ENCODE data around the gene DENND1A. TPM values are rescaled to one million over a fixed set of nuclear protein-coding genes. Genes with fewer than 3 reads are reported as not detected.

Gene DENND1A
- total and polyA plus RNA-seq, 2 experiments from 2014 or later: 13.1 to 28.7 TPM

- TF ChIP-seq CTCF (conservative IDR thresholded peaks at IDR 0.05; ENCODE audit: low read depth in 2 of 2) (no peak), POLR2AphosphoS5 (IDR thresholded peaks at IDR 0.05; ENCODE audit: low read depth) (no peak)
These were observed 476.1 kb downstream of the DENND1A start (continued) for GRCh38 chr9:123453831-123454321.

- H3K27me3 ChIP-seq (ENCODE audit: insufficient read depth): no peaks in the 10 kb centered on the region
- Mint-ChIP-seq H3K36me3 (ENCODE audit: low read depth) (no peaks in the 10 kb centered on the region; the same call in 2 of the 3 replicates), H3K27ac (no peak overlapping the region), H3K4me1 (peaks cover 10% of the 10 kb centered on the region), H3K4me3 (no peak overlapping the region), H3K9me3 (no peaks in the 10 kb centered on the region), H3K27me3 (ENCODE audit: insufficient read depth, low read depth, poor library complexity) (no peaks in the 10 kb centered on the region)
- H3K27ac ChIP-seq (ENCODE audit: low read depth): no peak overlapping the region
- peaks cover 3% of the 10 kb centered on the region; the same call in 1 of the 2 replicates for H4K20me1 ChIP-seq (replicated peaks; ENCODE audit: insufficient read depth)
- no peaks in the 10 kb centered on the region for H3K36me3 ChIP-seq (ENCODE audit: insufficient read depth)
- DNase-seq (ENCODE audit: low spot score) (no peak), ATAC-seq (no peak)
- H3K4me3 ChIP-seq: no peak overlapping the region
- H3K4me2 ChIP-seq: no peak overlapping the region
- no peaks in the 10 kb centered on the region for H3K4me1 ChIP-seq (ENCODE audit: insufficient read depth)
- H3K9me2 ChIP-seq (ENCODE audit: insufficient read depth): no peaks in the 10 kb centered on the region
- no peaks in the 10 kb centered on the region for H3F3A ChIP-seq (replicated peaks; ENCODE audit: low read depth)
- H3K79me2 ChIP-seq (replicated peaks; ENCODE audit: insufficient read depth): no peaks in the 10 kb centered on the region
- H2AFZ ChIP-seq: no peak overlapping the region
- no peak for TF ChIP-seq ETS1 (IDR thresholded peaks at IDR 0.05)
- no peak for TF ChIP-seq REST (IDR thresholded peaks at IDR 0.05; ENCODE audit: unreplicated experiment)
- TF ChIP-seq POLR2AphosphoS5 (IDR thresholded peaks at IDR 0.05; ENCODE audit: low read depth): no peak
- TF ChIP-seq JUNB (IDR thresholded peaks at IDR 0.05; ENCODE audit: unreplicated experiment): no peak
- no peak for TF ChIP-seq ZNF331 (CRISPR knock-in tag; IDR thresholded peaks at IDR 0.05; ENCODE audit: low read depth)
- TF ChIP-seq CREB1 (CRISPR knock-in tag; IDR thresholded peaks at IDR 0.05; ENCODE audit: low read depth): no peak
- no peak for TF ChIP-seq EZH2 (IDR thresholded peaks at IDR 0.05; ENCODE audit: low read depth, unreplicated experiment)
- TF ChIP-seq CTCF (conservative IDR thresholded peaks at IDR 0.05; ENCODE audit: low read depth in 2 of 2): no peak
- TF ChIP-seq NANOG (IDR thresholded peaks at IDR 0.05; ENCODE audit: borderline replicate concordance): no peak
These were observed 476.8 kb downstream of the DENND1A start for GRCh38 chr9:123453076-123453667.
